Fibroblast of lung (primary cell): ENCODE data around the gene AMMECR1L.

Source experiments
- EZH2 ChIP-seq: IDR thresholded peaks from 2 replicates; pipeline ENCODE4 v1.5.1; 2012; ENCODE audit warnings: low read length, control low read depth, mild to moderate bottlenecking; ENCODE audit errors: missing control alignments
- TF ChIP-seq, protein P1 (sequence below), 2 donors: IDR thresholded peaks in 1 of 2; conservative IDR thresholded peaks in 1 of 2; 1 replicate in 1 of 2; 2 replicates in 1 of 2; pipeline ENCODE4 v1.5.1; 2011 to 2012; ENCODE audit warnings: low read length in 2 of 2, control low read depth in 1 of 2, inconsistent platforms in 1 of 2, low read depth in 1 of 2, mild to moderate bottlenecking in 1 of 2

DNA sequence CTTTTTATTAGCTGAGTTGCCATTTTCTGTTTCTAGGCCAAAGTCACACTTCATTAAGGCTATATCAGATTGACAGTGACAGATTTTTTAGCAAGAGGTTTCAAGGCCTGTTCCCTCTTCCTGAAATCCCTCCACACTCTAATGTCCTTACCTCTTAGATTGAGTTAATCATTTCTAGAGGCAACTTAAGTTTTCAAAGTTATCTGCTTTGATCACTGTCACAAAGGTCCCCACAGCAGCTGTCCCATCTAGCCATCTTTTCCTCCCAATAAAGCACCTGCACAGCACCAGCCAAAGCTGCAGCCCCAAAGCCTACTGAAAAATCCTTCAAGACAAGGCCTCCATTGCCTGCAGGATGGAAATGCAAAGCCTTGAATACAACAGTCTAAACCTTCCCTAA is 13.4 kb downstream of the AMMECR1L start:
- TF ChIP-seq, protein P1, sequence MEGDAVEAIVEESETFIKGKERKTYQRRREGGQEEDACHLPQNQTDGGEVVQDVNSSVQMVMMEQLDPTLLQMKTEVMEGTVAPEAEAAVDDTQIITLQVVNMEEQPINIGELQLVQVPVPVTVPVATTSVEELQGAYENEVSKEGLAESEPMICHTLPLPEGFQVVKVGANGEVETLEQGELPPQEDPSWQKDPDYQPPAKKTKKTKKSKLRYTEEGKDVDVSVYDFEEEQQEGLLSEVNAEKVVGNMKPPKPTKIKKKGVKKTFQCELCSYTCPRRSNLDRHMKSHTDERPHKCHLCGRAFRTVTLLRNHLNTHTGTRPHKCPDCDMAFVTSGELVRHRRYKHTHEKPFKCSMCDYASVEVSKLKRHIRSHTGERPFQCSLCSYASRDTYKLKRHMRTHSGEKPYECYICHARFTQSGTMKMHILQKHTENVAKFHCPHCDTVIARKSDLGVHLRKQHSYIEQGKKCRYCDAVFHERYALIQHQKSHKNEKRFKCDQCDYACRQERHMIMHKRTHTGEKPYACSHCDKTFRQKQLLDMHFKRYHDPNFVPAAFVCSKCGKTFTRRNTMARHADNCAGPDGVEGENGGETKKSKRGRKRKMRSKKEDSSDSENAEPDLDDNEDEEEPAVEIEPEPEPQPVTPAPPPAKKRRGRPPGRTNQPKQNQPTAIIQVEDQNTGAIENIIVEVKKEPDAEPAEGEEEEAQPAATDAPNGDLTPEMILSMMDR (conservative IDR thresholded peaks at IDR 0.05 in 1 of 2, IDR thresholded peaks at IDR 0.05 in 1 of 2; ENCODE audit: low read depth in 1 of 2, low read length in 2 of 2), result no peak
- TF ChIP-seq EZH2, result no peak
